ENCODE results near the gene MACROD1. TPM values are rescaled to one million over a fixed set of nuclear protein-coding genes. Genes with fewer than 3 reads are reported as not detected.

The MACROD1 gene
- total and polyA plus RNA-seq, 9 of the 15 experiments (the other 6 are each of a cell fraction or from before 2014, with no cell fraction given): 1.1 to 60.0 (median 26.4) TPM

- TF ChIP-seq TBL1XR1 (IDR thresholded peaks at IDR 0.05; ENCODE audit: low read length in 2 of 2): no peak; a peak in 1 of 4 replicates
- peak; percentile 20 to 43 (median 38); a peak in 5 of 6 replicates for TF ChIP-seq CTCF (IDR thresholded peaks at IDR 0.05 in 2 of 3, conservative IDR thresholded peaks at IDR 0.05 in 1 of 3; ENCODE audit: insufficient read depth in 2 of 3, low read depth in 1 of 3, low read length in 3 of 3)
- no peak for TF ChIP-seq ZNF24 (IDR thresholded peaks at IDR 0.05)
- no peak for TF ChIP-seq SAP30 (IDR thresholded peaks at IDR 0.05; ENCODE audit: borderline replicate concordance, insufficient read depth, low read depth, low read length, poor library complexity, severe bottlenecking)
- TF ChIP-seq MEIS2 (IDR thresholded peaks at IDR 0.05; ENCODE audit: partially characterized antibody): peak; percentile 68
- no peak for TF ChIP-seq ATF1 (CRISPR knock-in tag; IDR thresholded peaks at IDR 0.05)
- TF ChIP-seq ATF1 (tag; IDR thresholded peaks at IDR 0.05): peak; percentile 29; the same call in 1 of the 2 replicates
- TF ChIP-seq, protein P1, sequence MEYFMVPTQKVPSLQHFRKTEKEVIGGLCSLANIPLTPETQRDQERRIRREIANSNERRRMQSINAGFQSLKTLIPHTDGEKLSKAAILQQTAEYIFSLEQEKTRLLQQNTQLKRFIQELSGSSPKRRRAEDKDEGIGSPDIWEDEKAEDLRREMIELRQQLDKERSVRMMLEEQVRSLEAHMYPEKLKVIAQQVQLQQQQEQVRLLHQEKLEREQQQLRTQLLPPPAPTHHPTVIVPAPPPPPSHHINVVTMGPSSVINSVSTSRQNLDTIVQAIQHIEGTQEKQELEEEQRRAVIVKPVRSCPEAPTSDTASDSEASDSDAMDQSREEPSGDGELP (CRISPR knock-in tag; IDR thresholded peaks at IDR 0.05; ENCODE audit: borderline replicate concordance): 0 out of 2 replicates have a peak, but pooled peaks have one; percentile 32
- peak; percentile 57 for TF ChIP-seq ZFP36 (IDR thresholded peaks at IDR 0.05; ENCODE audit: low read depth, low read length, partially characterized antibody)
- peak; percentile 38; the same call in 1 of the 2 replicates for TF ChIP-seq ARID1B (IDR thresholded peaks at IDR 0.05)
- no peak for TF ChIP-seq CREBBP (IDR thresholded peaks at IDR 0.05; ENCODE audit: low read depth, low read length)
- no peak for TF ChIP-seq CBX2 (IDR thresholded peaks at IDR 0.05; ENCODE audit: insufficient read depth, low read length, poor library complexity, severe bottlenecking)
- no peak for TF ChIP-seq RNF2 (IDR thresholded peaks at IDR 0.05)
- 0 out of 2 replicates have a peak, but pooled peaks have one; percentile 13 for TF ChIP-seq ZNF263 (CRISPR knock-in tag; IDR thresholded peaks at IDR 0.05; ENCODE audit: borderline replicate concordance)
- TF ChIP-seq RAD21 (CRISPR knock-in tag; conservative IDR thresholded peaks at IDR 0.05 in 1 of 2, IDR thresholded peaks at IDR 0.05 in 1 of 2): peak in 1 of 2 experiments; percentile 29; a peak in 2 of 4 replicates
- TF ChIP-seq ZNF699 (CRISPR knock-in tag; IDR thresholded peaks at IDR 0.05; ENCODE audit: insufficient replicate concordance): no peak
- TF ChIP-seq CREM (IDR thresholded peaks at IDR 0.05; ENCODE audit: low read depth): peak; percentile 61
- peak in 1 of 2 experiments; percentile 83; a peak in 2 of 4 replicates for TF ChIP-seq RCOR1 (IDR thresholded peaks at IDR 0.05; ENCODE audit: borderline replicate concordance in 1 of 2, low read depth in 2 of 2, low read length in 2 of 2)
- TF ChIP-seq NFE2L1 (tag; IDR thresholded peaks at IDR 0.05; ENCODE audit: borderline replicate concordance, low read depth): no peak
- TF ChIP-seq ZNF133 (CRISPR knock-in tag; IDR thresholded peaks at IDR 0.05): no peak
- TF ChIP-seq CCNT2 (IDR thresholded peaks at IDR 0.05; ENCODE audit: borderline replicate concordance, extremely low read depth, insufficient read length, low read depth, low read length): peak; percentile 32
- peak; percentile 68; the same call in 1 of the 2 replicates for TF ChIP-seq RUNX1 (IDR thresholded peaks at IDR 0.05; ENCODE audit: low read depth)
- no peak for TF ChIP-seq ZNF134 (CRISPR knock-in tag; conservative IDR thresholded peaks at IDR 0.05)
- peak; percentile 91 for TF ChIP-seq ZBTB1 (CRISPR knock-in tag; IDR thresholded peaks at IDR 0.05; ENCODE audit: borderline replicate concordance, low read depth)
- no peak for TF ChIP-seq SMARCA4 (IDR thresholded peaks at IDR 0.05)
These were observed 71.3 kb downstream of the MACROD1 start (continued) for GRCh38 chr11:64094463-64095260.
